DND-41 (cell line): ENCODE results near the gene TMEM107.

Experiments
- EZH2 ChIP-seq: IDR thresholded peaks from 3 replicates; pipeline ENCODE4 v1.6.1; 2012; ENCODE audit warnings: borderline replicate concordance, low read depth, mild to moderate bottlenecking, moderate library complexity, low read length, inconsistent platforms; ENCODE audit not compliant: severe bottlenecking
- TF ChIP-seq, protein P1 (sequence below): IDR thresholded peaks from 2 replicates; pipeline ENCODE4 v1.5.1; 2012; ENCODE audit warnings: borderline replicate concordance, low read length, moderate library complexity, mild to moderate bottlenecking; ENCODE audit not compliant: poor library complexity, severe bottlenecking; ENCODE audit errors: extremely low read depth

DNA sequence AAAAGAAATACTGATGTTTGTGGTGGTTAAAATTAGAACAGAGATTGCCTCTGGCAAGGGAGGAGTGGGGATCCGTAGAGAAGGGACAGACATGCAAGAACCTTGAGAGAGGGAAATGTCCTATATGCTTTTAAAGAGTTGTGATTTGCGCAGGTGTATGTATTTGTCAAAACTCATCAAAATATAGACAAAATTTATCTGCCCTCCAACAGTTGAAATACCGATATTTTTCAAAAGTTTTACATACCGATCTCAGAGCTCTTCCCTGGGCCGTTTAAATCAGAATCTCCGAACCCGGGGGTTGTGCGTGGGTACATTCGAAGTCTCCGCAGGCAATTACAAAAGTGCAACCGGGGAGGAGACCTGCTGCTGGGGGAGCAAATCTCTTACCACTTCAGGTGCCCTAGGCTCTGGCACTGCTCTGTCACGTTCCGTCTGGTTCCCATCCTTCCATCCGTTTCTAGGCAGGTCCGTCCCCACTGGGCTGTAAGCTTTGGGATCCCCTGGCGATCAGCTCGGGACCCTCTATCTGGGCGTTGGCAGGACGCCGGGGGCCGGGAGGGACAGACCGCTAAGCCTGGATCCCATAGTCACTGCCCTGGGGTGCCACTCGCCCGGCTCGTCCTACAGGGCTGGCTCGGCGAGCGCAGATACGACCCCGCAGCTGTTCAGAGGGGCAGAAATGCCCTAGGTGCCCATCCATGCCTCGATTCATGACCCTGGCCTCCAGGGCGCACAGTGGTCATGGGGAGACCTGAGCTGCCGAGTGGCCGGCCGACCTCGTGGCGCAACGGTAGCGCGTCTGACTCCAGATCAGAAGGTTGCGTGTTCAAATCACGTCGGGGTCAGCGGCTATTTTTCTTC, 9.6 kb upstream of the TMEM107 start:
- TF ChIP-seq, protein P1, sequence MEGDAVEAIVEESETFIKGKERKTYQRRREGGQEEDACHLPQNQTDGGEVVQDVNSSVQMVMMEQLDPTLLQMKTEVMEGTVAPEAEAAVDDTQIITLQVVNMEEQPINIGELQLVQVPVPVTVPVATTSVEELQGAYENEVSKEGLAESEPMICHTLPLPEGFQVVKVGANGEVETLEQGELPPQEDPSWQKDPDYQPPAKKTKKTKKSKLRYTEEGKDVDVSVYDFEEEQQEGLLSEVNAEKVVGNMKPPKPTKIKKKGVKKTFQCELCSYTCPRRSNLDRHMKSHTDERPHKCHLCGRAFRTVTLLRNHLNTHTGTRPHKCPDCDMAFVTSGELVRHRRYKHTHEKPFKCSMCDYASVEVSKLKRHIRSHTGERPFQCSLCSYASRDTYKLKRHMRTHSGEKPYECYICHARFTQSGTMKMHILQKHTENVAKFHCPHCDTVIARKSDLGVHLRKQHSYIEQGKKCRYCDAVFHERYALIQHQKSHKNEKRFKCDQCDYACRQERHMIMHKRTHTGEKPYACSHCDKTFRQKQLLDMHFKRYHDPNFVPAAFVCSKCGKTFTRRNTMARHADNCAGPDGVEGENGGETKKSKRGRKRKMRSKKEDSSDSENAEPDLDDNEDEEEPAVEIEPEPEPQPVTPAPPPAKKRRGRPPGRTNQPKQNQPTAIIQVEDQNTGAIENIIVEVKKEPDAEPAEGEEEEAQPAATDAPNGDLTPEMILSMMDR: no peak
- no peak for TF ChIP-seq EZH2
